Mammary epithelial cell (primary cell): ENCODE measurements around the gene CCND1.

Source experiments
- CTCF ChIP-seq, 2 donors: IDR thresholded peaks in 1 of 2; conservative IDR thresholded peaks in 1 of 2; 2 replicates each; pipeline ENCODE4 v1.5.1; 2011 to 2012; ENCODE audit warnings: inconsistent platforms in 2 of 2, low read length in 2 of 2, mild to moderate bottlenecking in 2 of 2, control low read depth in 1 of 2, low read depth in 1 of 2; ENCODE audit not compliant: insufficient read depth in 1 of 2; ENCODE audit errors: extremely low read depth in 1 of 2
- EZH2 ChIP-seq: IDR thresholded peaks from 2 replicates; pipeline ENCODE4 v1.6.1; 2012; ENCODE audit warnings: low read length, inconsistent platforms, borderline replicate concordance

- TF ChIP-seq EZH2 (no peak), CTCF (conservative IDR thresholded peaks at IDR 0.05 in 1 of 2, IDR thresholded peaks at IDR 0.05 in 1 of 2; ENCODE audit: extremely low read depth in 1 of 2, insufficient read depth in 1 of 2, low read depth in 1 of 2, low read length in 2 of 2) (no peak)
These were observed 23.7 kb upstream of the CCND1 start for GRCh38 chr11:69617220-69617619.
